Suprapubic skin (tissue), 4 donors: ENCODE data around the gene SPATA9.
"Not testable (repeated sequence)": the region's sequence is repeated elsewhere in the genome, so short reads cannot be mapped to it uniquely, and the experiment has no call there.

Experiments used
- EP300 ChIP-seq: sonication (generic); formaldehyde crosslinking; IDR thresholded peaks from one replicate; pipeline ENCODE4 v1.6.1; 2017; ENCODE audit warnings: antibody characterized with exemption
- POLR2A ChIP-seq, 2 donors: fragments of 450-650 bp; IDR thresholded peaks; one replicate each; pipeline ENCODE4 v1.6.1; 2017; ENCODE audit warnings: antibody characterized with exemption in 2 of 2, mild to moderate bottlenecking in 2 of 2, moderate library complexity in 2 of 2
- POLR2AphosphoS5 ChIP-seq, 3 donors: sonication (generic); formaldehyde crosslinking; IDR thresholded peaks; one replicate each; pipeline ENCODE4 v1.6.1; 2017; ENCODE audit warnings: antibody characterized with exemption in 3 of 3
- TF ChIP-seq, protein P1 (sequence below), 2 donors: fragments of 200-600 bp in 1 of 2; fragments of 450-650 bp in 1 of 2; sonication (generic) in 1 of 2; IDR thresholded peaks; one replicate each; pipeline ENCODE4 v1.5.1; 2016 to 2019; ENCODE audit warnings: antibody characterized with exemption in 2 of 2, mild to moderate bottlenecking in 1 of 2, moderate library complexity in 1 of 2

- TF ChIP-seq, protein P1, sequence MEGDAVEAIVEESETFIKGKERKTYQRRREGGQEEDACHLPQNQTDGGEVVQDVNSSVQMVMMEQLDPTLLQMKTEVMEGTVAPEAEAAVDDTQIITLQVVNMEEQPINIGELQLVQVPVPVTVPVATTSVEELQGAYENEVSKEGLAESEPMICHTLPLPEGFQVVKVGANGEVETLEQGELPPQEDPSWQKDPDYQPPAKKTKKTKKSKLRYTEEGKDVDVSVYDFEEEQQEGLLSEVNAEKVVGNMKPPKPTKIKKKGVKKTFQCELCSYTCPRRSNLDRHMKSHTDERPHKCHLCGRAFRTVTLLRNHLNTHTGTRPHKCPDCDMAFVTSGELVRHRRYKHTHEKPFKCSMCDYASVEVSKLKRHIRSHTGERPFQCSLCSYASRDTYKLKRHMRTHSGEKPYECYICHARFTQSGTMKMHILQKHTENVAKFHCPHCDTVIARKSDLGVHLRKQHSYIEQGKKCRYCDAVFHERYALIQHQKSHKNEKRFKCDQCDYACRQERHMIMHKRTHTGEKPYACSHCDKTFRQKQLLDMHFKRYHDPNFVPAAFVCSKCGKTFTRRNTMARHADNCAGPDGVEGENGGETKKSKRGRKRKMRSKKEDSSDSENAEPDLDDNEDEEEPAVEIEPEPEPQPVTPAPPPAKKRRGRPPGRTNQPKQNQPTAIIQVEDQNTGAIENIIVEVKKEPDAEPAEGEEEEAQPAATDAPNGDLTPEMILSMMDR (IDR thresholded peaks at IDR 0.05), result not testable (repeated sequence)
- not testable (repeated sequence) for TF ChIP-seq POLR2A (IDR thresholded peaks at IDR 0.05); EP300; POLR2AphosphoS5 (IDR thresholded peaks at IDR 0.05)
Observed at GRCh38 chr5:95632942-95633341, 49.8 kb downstream of the SPATA9 start.
